Liver (tissue), 3 donors: ENCODE results near the gene POLR3H.

Source experiments
- ATF3 ChIP-seq: IDR thresholded peaks from 2 replicates; pipeline ENCODE4 v1.6.1; 2016; ENCODE audit warnings: antibody characterized with exemption
- CTCF ChIP-seq: fragments of 150-350 bp; IDR thresholded peaks from 2 replicates; pipeline ENCODE4 v1.5.1; 2017; ENCODE audit warnings: improper control_type of control experiment, low read depth, low read length; ENCODE audit not compliant: missing input control
- FOXA1 ChIP-seq: IDR thresholded peaks from 2 replicates; pipeline ENCODE4 v1.6.1; 2016; ENCODE audit warnings: antibody characterized with exemption
- GABPA ChIP-seq, 2 donors: IDR thresholded peaks in 1 of 2; conservative IDR thresholded peaks in 1 of 2; 2 replicates each; pipeline ENCODE4 v1.6.1; 2016; ENCODE audit warnings: antibody characterized with exemption in 2 of 2, mild to moderate bottlenecking in 1 of 2, moderate library complexity in 1 of 2
- HNF4A ChIP-seq, 2 donors: conservative IDR thresholded peaks; 2 replicates each; pipeline ENCODE4 v1.6.1; 2016; ENCODE audit warnings: antibody characterized with exemption in 2 of 2, mild to moderate bottlenecking in 2 of 2
- JUND ChIP-seq, 2 donors: IDR thresholded peaks; 2 replicates each; pipeline ENCODE4 v1.6.1; 2016; ENCODE audit warnings: antibody characterized with exemption in 2 of 2
- MAX ChIP-seq: IDR thresholded peaks from 2 replicates; pipeline ENCODE4 v1.6.1; 2016; ENCODE audit warnings: antibody characterized with exemption
- RAD21 ChIP-seq, 2 donors: IDR thresholded peaks; 2 replicates each; pipeline ENCODE4 v1.6.1; 2016; ENCODE audit warnings: antibody characterized with exemption in 2 of 2, mild to moderate bottlenecking in 2 of 2
- REST ChIP-seq: IDR thresholded peaks from 2 replicates; pipeline ENCODE4 v1.6.1; 2016; ENCODE audit warnings: antibody characterized with exemption, mild to moderate bottlenecking
- SP1 ChIP-seq: IDR thresholded peaks from 2 replicates; pipeline ENCODE4 v1.6.1; 2018; ENCODE audit warnings: antibody characterized with exemption, mild to moderate bottlenecking
- TAF1 ChIP-seq: conservative IDR thresholded peaks from 2 replicates; pipeline ENCODE4 v1.6.1; 2016; ENCODE audit warnings: antibody characterized with exemption, mild to moderate bottlenecking
- YY1 ChIP-seq: IDR thresholded peaks from 2 replicates; pipeline ENCODE4 v1.6.1; 2016; ENCODE audit warnings: antibody characterized with exemption, mild to moderate bottlenecking
- ZBTB33 ChIP-seq: IDR thresholded peaks from 2 replicates; pipeline ENCODE4 v1.6.1; 2016; ENCODE audit warnings: antibody characterized with exemption
- donor health status: healthy.
- donor health status: healthy.

GRCh38 chr22:41526830-41527799 lies 17.2 kb downstream of the POLR3H start:
- TF ChIP-seq SP1 (no peak), TAF1 (no peak), RAD21 (IDR thresholded peaks at IDR 0.05) (peak; percentile 69 to 80), CTCF (peak; percentile 66), YY1 (no peak), ZBTB33 (no peak), GABPA (IDR thresholded peaks at IDR 0.05 in 1 of 2, conservative IDR thresholded peaks at IDR 0.05 in 1 of 2) (no peak), ATF3 (no peak), FOXA1 (no peak), REST (no peak), JUND (IDR thresholded peaks at IDR 0.05) (no peak), HNF4A (conservative IDR thresholded peaks at IDR 0.05) (peak in 1 of 2 donors; percentile 6), MAX (no peak)
